Activated T-helper 1 cell treated with anti-CD3 and anti-CD28 coated beads, Interleukin-2, amount 50 U/mL, for 16 hours (primary cell): ENCODE measurements around the gene CAMK2A.

ENCODE experiments used
- DNase-seq, 2 donors: peaks; one replicate each; pipeline ENCODE4 v3.0.0-alpha.2; 2020; ENCODE audit warnings: low read depth in 1 of 2, low spot score in 1 of 2

CAMK2A gene

DNA sequence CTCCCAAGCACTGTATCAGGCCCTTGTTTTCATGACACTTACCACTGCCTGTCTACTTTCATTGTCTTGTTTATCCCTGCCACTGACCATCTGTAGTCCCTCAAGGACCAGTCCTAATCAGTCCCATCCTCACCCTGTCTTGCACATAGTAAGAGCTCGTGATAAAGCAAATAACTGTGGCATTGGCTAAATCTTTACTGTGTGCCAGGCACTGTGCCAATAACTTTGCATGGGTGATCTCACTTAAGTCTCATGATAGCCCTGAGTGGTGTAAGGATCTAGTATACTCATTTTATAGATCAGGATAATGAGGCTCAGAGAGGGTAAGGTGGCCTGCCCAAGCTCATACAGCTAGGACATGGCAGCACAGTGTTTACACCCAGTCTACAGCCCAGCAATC lies 117.4 kb downstream of the CAMK2A start:
- DNase-seq, result no peak
